NCI-H510A treated with DMSO at 0.1 percent for 48 hours (cell line): ENCODE data around the gene TRIP13.

Experiments
- DNase-seq: peaks from one replicate; lab custom pipeline; 2025; lab: John Stamatoyannopoulos, UW

TRIP13 gene

GRCh38 chr5:955886-956761 lies 63.4 kb downstream of the TRIP13 start:
- DNase-seq = no peak

- DNase-seq = no peak
Observed at GRCh38 chr5:956941-957747, 64.5 kb downstream of the TRIP13 start.

GRCh38 chr5:957748-958485 lies 65.2 kb downstream of the TRIP13 start:
- no peak for DNase-seq

GRCh38 chr5:958701-959571 lies 66.3 kb downstream of the TRIP13 start:
- peak; percentile 83 for DNase-seq

- DNase-seq = no peak
Observed at GRCh38 chr5:959581-960531, 67.2 kb downstream of the TRIP13 start.

GRCh38 chr5:960551-960950 lies 67.9 kb downstream of the TRIP13 start:
- no peak for DNase-seq

GRCh38 chr5:961002-961710 lies 68.5 kb downstream of the TRIP13 start:
- DNase-seq = no peak

GRCh38 chr5:961711-962240 lies 69.1 kb downstream of the TRIP13 start:
- DNase-seq = no peak

- no peak for DNase-seq
Observed at GRCh38 chr5:962386-962785, 69.7 kb downstream of the TRIP13 start.

- no peak for DNase-seq
Observed at GRCh38 chr5:962801-963200, 70.1 kb downstream of the TRIP13 start.

- DNase-seq = no peak
Observed at GRCh38 chr5:963310-963672, 70.6 kb downstream of the TRIP13 start.

GRCh38 chr5:963673-964531 lies 71.2 kb downstream of the TRIP13 start:
- no peak for DNase-seq

GRCh38 chr5:964821-965220 lies 72.1 kb downstream of the TRIP13 start:
- no peak for DNase-seq

- DNase-seq = no peak
Observed at GRCh38 chr5:965604-966344, 73.1 kb downstream of the TRIP13 start.

GRCh38 chr5:966345-966710 lies 73.6 kb downstream of the TRIP13 start:
- no peak for DNase-seq

GRCh38 chr5:966941-967340 lies 74.3 kb downstream of the TRIP13 start:
- no peak for DNase-seq
